Osteocyte (in vitro differentiated cells): ENCODE data around the gene ST3GAL5. TPM values are rescaled to one million over a fixed set of nuclear protein-coding genes. Genes with fewer than 3 reads are reported as not detected.
A peak's percentile ranks its signal among the peaks of the same experiment; 100 is the strongest.
"Not testable (repeated sequence)": the region's sequence is repeated elsewhere in the genome, so short reads cannot be mapped to it uniquely, and the experiment has no call there.

Experiments
- DNase-seq: peaks from one replicate; pipeline ENCODE4 v3.0.0; 2021; ENCODE audit warnings: mixed read lengths; ENCODE audit not compliant: unreplicated experiment; ENCODE audit errors: extremely low spot score
- H3K27ac Mint-ChIP-seq: one replicate; pipeline ENCODE4 v1.8.0; 2021; ENCODE audit warnings: mild to moderate bottlenecking, mixed read lengths; ENCODE audit not compliant: unreplicated experiment
- H3K27me3 Mint-ChIP-seq: one replicate; pipeline ENCODE4 v1.8.0; 2021; ENCODE audit warnings: mixed read lengths; ENCODE audit not compliant: unreplicated experiment
- H3K36me3 Mint-ChIP-seq: one replicate; pipeline ENCODE4 v1.8.0; 2021; ENCODE audit warnings: mixed read lengths; ENCODE audit not compliant: unreplicated experiment
- H3K4me1 Mint-ChIP-seq: one replicate; pipeline ENCODE4 v1.8.0; 2021; ENCODE audit warnings: mixed read lengths; ENCODE audit not compliant: unreplicated experiment
- H3K4me3 Mint-ChIP-seq: one replicate; pipeline ENCODE4 v1.8.0; 2021; ENCODE audit warnings: mild to moderate bottlenecking, moderate library complexity, mixed read lengths; ENCODE audit not compliant: unreplicated experiment
- H3K9me3 Mint-ChIP-seq: one replicate; pipeline ENCODE4 v1.8.0; 2021; ENCODE audit warnings: mixed read lengths; ENCODE audit not compliant: unreplicated experiment
- CTCF ChIP-seq: fragments of 200-600 bp; sonication (generic); IDR thresholded peaks from 2 replicates; pipeline ENCODE4 v1.5.0; 2021; ENCODE audit warnings: antibody characterized with exemption, mild to moderate bottlenecking, moderate library complexity
- total RNA-seq: library from RNA; stranded (reverse); gene quantifications from 2 replicates; pipeline ENCODE4 v1.2.1, GENCODE V29; 2021

ST3GAL5 gene
- total RNA-seq, 1 donor from 2014 or later, result 42.2 TPM

GRCh38 chr2:85834466-85834865 lies 54.3 kb downstream of the ST3GAL5 start:
- H3K4me3 Mint-ChIP-seq, result no peak overlapping the region
- H3K9me3 Mint-ChIP-seq, result peaks cover 20% of the 10 kb centered on the region
- no peaks in the 10 kb centered on the region for H3K27me3 Mint-ChIP-seq
- TF ChIP-seq CTCF, result no peak
- no peak overlapping the region for H3K27ac Mint-ChIP-seq
- H3K36me3 Mint-ChIP-seq, result peaks cover 21% of the 10 kb centered on the region
- no peaks in the 10 kb centered on the region for H3K4me1 Mint-ChIP-seq
- no peak for DNase-seq

DNA sequence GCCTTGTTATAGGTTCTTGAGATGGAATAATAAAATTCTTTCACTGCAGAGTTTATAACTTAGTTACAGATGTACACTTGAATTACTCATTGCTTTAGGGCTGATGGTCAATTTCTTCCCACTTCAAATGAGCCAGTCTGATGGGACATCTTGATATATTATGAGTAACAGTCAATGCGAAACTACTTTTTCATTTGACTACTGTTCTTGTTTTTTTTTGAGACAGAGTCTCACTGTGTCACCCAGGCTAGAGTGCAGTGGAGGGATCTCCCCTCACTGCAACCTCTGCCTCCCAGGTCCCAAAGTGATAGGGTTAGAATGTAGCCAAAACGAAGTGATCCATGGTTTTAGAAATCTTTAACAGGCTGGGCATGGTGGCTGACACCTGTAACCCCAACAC lies 57.1 kb downstream of the ST3GAL5 start:
- no peak overlapping the region for H3K4me3 Mint-ChIP-seq
- H3K9me3 Mint-ChIP-seq, result peaks cover 20% of the 10 kb centered on the region
- peaks cover 4% of the 10 kb centered on the region for H3K36me3 Mint-ChIP-seq
- DNase-seq, result no peak
- H3K27me3 Mint-ChIP-seq, result peaks cover 5% of the 10 kb centered on the region
- H3K27ac Mint-ChIP-seq, result no peak overlapping the region
- no peak for TF ChIP-seq CTCF
- H3K4me1 Mint-ChIP-seq, result peaks cover 9% of the 10 kb centered on the region

GRCh38 chr2:85830645-85831044 lies 58.1 kb downstream of the ST3GAL5 start:
- no peak overlapping the region for H3K27ac Mint-ChIP-seq
- H3K27me3 Mint-ChIP-seq, result peaks cover 5% of the 10 kb centered on the region
- TF ChIP-seq CTCF, result no peak
- peaks cover 9% of the 10 kb centered on the region for H3K4me1 Mint-ChIP-seq
- no peak overlapping the region for H3K4me3 Mint-ChIP-seq
- peaks cover 4% of the 10 kb centered on the region for H3K36me3 Mint-ChIP-seq
- no peak for DNase-seq
- peaks cover 12% of the 10 kb centered on the region for H3K9me3 Mint-ChIP-seq

GRCh38 chr2:85829394-85829793 lies 59.4 kb downstream of the ST3GAL5 start:
- not testable (repeated sequence) for DNase-seq, H3K36me3 Mint-ChIP-seq, H3K4me3 Mint-ChIP-seq, H3K27ac Mint-ChIP-seq, H3K4me1 Mint-ChIP-seq, H3K27me3 Mint-ChIP-seq, H3K9me3 Mint-ChIP-seq

GRCh38 chr2:85828725-85829124 lies 60.1 kb downstream of the ST3GAL5 start:
- H3K4me3 Mint-ChIP-seq, result no peak overlapping the region
- H3K9me3 Mint-ChIP-seq, result no peaks in the 10 kb centered on the region
- TF ChIP-seq CTCF, result no peak
- peaks cover 9% of the 10 kb centered on the region for H3K4me1 Mint-ChIP-seq
- peaks cover 5% of the 10 kb centered on the region for H3K27me3 Mint-ChIP-seq
- peak; percentile 70 for DNase-seq
- no peak overlapping the region for H3K27ac Mint-ChIP-seq
- H3K36me3 Mint-ChIP-seq, result no peaks in the 10 kb centered on the region
